SU-DHL-6 (cell line): ENCODE data around the gene ACTN4.

Source experiments
- H2AFZ ChIP-seq: fragments of 200-600 bp; sonication (generic); 2 replicates; pipeline ENCODE4 v1.6.1; 2014; ENCODE audit warnings: low read depth, mild to moderate bottlenecking, moderate library complexity, mixed read lengths, antibody characterized with exemption, low read length; ENCODE audit not compliant: severe bottlenecking
- H3F3A ChIP-seq: fragments of 200-600 bp; shearing (Covaris generic); 2 replicates; pipeline ENCODE4 v1.6.0; 2016; ENCODE audit warnings: antibody characterized with exemption, mild to moderate bottlenecking; ENCODE audit not compliant: insufficient read depth
- H3K27ac ChIP-seq: fragments of 200-600 bp; sonication (generic); 2 replicates; pipeline ENCODE4 v1.5.1; 2016; ENCODE audit warnings: low read depth, mild to moderate bottlenecking, low read length, moderate library complexity, mixed read lengths
- H3K27me3 ChIP-seq: fragments of 200-600 bp; sonication (generic), shearing (Covaris generic); 2 replicates; pipeline ENCODE4 v1.6.0; 2014; ENCODE audit warnings: mild to moderate bottlenecking, low read length
- H3K36me3 ChIP-seq: fragments of 200-600 bp; sonication (generic); 2 replicates; pipeline ENCODE4 v1.6.1; 2014; ENCODE audit warnings: mild to moderate bottlenecking, low read length, mixed read lengths
- H3K4me2 ChIP-seq: fragments of 300-600, 200-600 bp; shearing (Covaris generic), sonication (generic); 2 replicates; pipeline ENCODE4 v1.6.0; 2014; ENCODE audit warnings: low read length, low read depth, mild to moderate bottlenecking; ENCODE audit not compliant: poor library complexity, severe bottlenecking
- H3K4me3 ChIP-seq: fragments of 200-600 bp; sonication (generic); 2 replicates; pipeline ENCODE4 v1.5.1; 2014; ENCODE audit warnings: antibody characterized with exemption, low read length, mild to moderate bottlenecking, mixed read lengths; ENCODE audit not compliant: insufficient read depth, poor library complexity, severe bottlenecking
- H3K79me2 ChIP-seq: fragments of 200-600 bp; sonication (generic); 2 replicates; pipeline ENCODE4 v1.6.1; 2014; ENCODE audit warnings: mild to moderate bottlenecking, low read length, moderate library complexity; ENCODE audit not compliant: insufficient read depth
- H3K9ac ChIP-seq: fragments of 200-600 bp; sonication (generic); 2 replicates; pipeline ENCODE4 v1.7.0; 2014; ENCODE audit warnings: mild to moderate bottlenecking, low read length
- H3K9me2 ChIP-seq: fragments of 200-600 bp; sonication (generic); replicated peaks from 2 replicates; pipeline ENCODE4 v1.6.1; 2014; ENCODE audit warnings: low read length; ENCODE audit not compliant: insufficient read depth
- H3K9me3 ChIP-seq: fragments of 200-600 bp; sonication (generic); 2 replicates; pipeline ENCODE4 v1.6.1; 2014; ENCODE audit warnings: low read length, mixed read lengths; ENCODE audit not compliant: insufficient read depth
- H4K20me1 ChIP-seq: fragments of 200-600 bp; sonication (generic); 2 replicates; pipeline ENCODE4 v1.6.1; 2014; ENCODE audit warnings: low read depth, mild to moderate bottlenecking, antibody characterized with exemption, low read length, moderate library complexity, mixed read lengths
- CTCF ChIP-seq: fragments of 200-600 bp; sonication (generic); IDR thresholded peaks from one replicate; pipeline ENCODE4 v1.5.1; 2017; ENCODE audit warnings: antibody characterized with exemption, mild to moderate bottlenecking, low read length, moderate library complexity; ENCODE audit not compliant: insufficient read depth, poor library complexity, severe bottlenecking
- EZH2phosphoT487 ChIP-seq: fragments of 200-600 bp; sonication (generic), shearing (Covaris generic); conservative IDR thresholded peaks from 2 replicates; pipeline ENCODE4 v1.6.1; 2018; ENCODE audit warnings: mild to moderate bottlenecking, antibody characterized with exemption, low read length, moderate library complexity, mixed read lengths

The ACTN4 gene

GRCh38 chr19:38700350-38700901 lies 53.0 kb downstream of the ACTN4 start:
- no peak overlapping the region for H3K4me2 ChIP-seq
- no peak overlapping the region for H3K9ac ChIP-seq
- H4K20me1 ChIP-seq = no peaks in the 10 kb centered on the region
- H3K27me3 ChIP-seq = no peaks in the 10 kb centered on the region
- H3K79me2 ChIP-seq = peaks cover 38% of the 10 kb centered on the region
- H2AFZ ChIP-seq = no peak overlapping the region
- H3K27ac ChIP-seq = no peak overlapping the region
- no peaks in the 10 kb centered on the region for H3K9me2 ChIP-seq
- H3K4me3 ChIP-seq = no peak overlapping the region
- H3K36me3 ChIP-seq = no peaks in the 10 kb centered on the region
- TF ChIP-seq CTCF (no peak), EZH2phosphoT487 (no peak)
- no peaks in the 10 kb centered on the region for H3K9me3 ChIP-seq
- H3F3A ChIP-seq = no peaks in the 10 kb centered on the region

GRCh38 chr19:38700902-38701454 lies 53.5 kb downstream of the ACTN4 start:
- Histone ChIP-seq H3K9me2 (no peaks in the 10 kb centered on the region), H2AFZ (no peak overlapping the region), H3K27ac (no peak overlapping the region), H3K9ac (no peak overlapping the region), H3K9me3 (no peaks in the 10 kb centered on the region), H4K20me1 (no peaks in the 10 kb centered on the region), H3K36me3 (no peaks in the 10 kb centered on the region), H3K4me3 (no peak overlapping the region), H3K79me2 (peaks cover 32% of the 10 kb centered on the region), H3K27me3 (no peaks in the 10 kb centered on the region), H3F3A (no peaks in the 10 kb centered on the region), H3K4me2 (no peak overlapping the region)
- TF ChIP-seq CTCF = no peak
- no peak for TF ChIP-seq EZH2phosphoT487

GRCh38 chr19:38701455-38702063 lies 54.1 kb downstream of the ACTN4 start:
- Histone ChIP-seq H3K27me3 (no peaks in the 10 kb centered on the region), H3K9ac (no peak overlapping the region), H3K9me3 (no peaks in the 10 kb centered on the region), H2AFZ (no peak overlapping the region), H3K27ac (no peak overlapping the region), H3K36me3 (no peaks in the 10 kb centered on the region), H3F3A (no peaks in the 10 kb centered on the region), H3K4me2 (no peak overlapping the region), H4K20me1 (no peaks in the 10 kb centered on the region), H3K79me2 (peaks cover 27% of the 10 kb centered on the region; the same call in 1 of the 2 replicates), H3K9me2 (no peaks in the 10 kb centered on the region), H3K4me3 (no peak overlapping the region)
- no peak for TF ChIP-seq CTCF
- TF ChIP-seq EZH2phosphoT487 = no peak
